Neural crest cell (in vitro differentiated cells): Measurements from ENCODE around the gene CALML5. TPM values are rescaled to one million over a fixed set of nuclear protein-coding genes. Genes with fewer than 3 reads are reported as not detected.
A peak's percentile ranks its signal among the peaks of the same experiment; 100 is the strongest.

Experiments used
- DNase-seq: peaks from one replicate; pipeline ENCODE4 v3.0.0; 2021; ENCODE audit warnings: low read depth, mixed read lengths, low spot score
- H3K27ac Mint-ChIP-seq: one replicate; pipeline ENCODE4 v1.8.0; 2021; ENCODE audit warnings: mild to moderate bottlenecking, mixed read lengths; ENCODE audit not compliant: unreplicated experiment
- H3K27me3 Mint-ChIP-seq: 2 replicates; pipeline ENCODE4 v1.8.0; 2021; ENCODE audit warnings: low read depth, mild to moderate bottlenecking, mixed read lengths
- H3K36me3 Mint-ChIP-seq: 2 replicates; pipeline ENCODE4 v1.8.0; 2021; ENCODE audit warnings: low read depth, mild to moderate bottlenecking, mixed read lengths
- H3K4me1 Mint-ChIP-seq: 2 replicates; pipeline ENCODE4 v1.8.0; 2021; ENCODE audit warnings: mixed read lengths
- H3K4me3 Mint-ChIP-seq: one replicate; pipeline ENCODE4 v1.8.0; 2021; ENCODE audit warnings: mild to moderate bottlenecking, mixed read lengths
- H3K9me3 Mint-ChIP-seq: 2 replicates; pipeline ENCODE4 v1.8.0; 2021; ENCODE audit warnings: mixed read lengths
- CTCF ChIP-seq: fragments of 200-600 bp; sonication (generic); conservative IDR thresholded peaks from 2 replicates; pipeline ENCODE4 v1.5.0; 2021; ENCODE audit warnings: antibody characterized with exemption, mild to moderate bottlenecking
- total RNA-seq: library from RNA; stranded (reverse); gene quantifications from 2 replicates; pipeline ENCODE4 v1.2.1, GENCODE V29; 2021

The CALML5 gene
- total RNA-seq, 1 donor from 2014 or later: not detected

DNA sequence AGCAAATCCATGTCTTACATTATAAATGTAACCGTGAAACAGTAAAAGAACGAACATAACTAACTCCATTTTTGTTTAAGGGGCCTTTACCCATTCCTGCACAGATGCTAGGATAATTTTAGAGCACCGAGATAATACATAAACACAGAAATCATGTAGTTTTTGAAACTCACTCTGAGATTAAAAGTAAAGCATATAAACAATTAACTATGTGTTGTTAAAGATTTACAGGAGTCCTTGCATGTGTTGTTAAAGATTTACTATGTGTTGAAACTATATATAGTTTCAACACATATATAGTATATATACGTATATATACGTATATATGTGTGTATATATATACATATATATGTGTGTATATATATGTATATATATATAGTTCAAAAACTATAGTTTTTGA is 18.2 kb upstream of the CALML5 start:
- no peak for DNase-seq
- H3K9me3 Mint-ChIP-seq: peaks cover 6% of the 10 kb centered on the region
- H3K4me3 Mint-ChIP-seq: no peak overlapping the region
- H3K27me3 Mint-ChIP-seq: no peaks in the 10 kb centered on the region
- H3K36me3 Mint-ChIP-seq: no peaks in the 10 kb centered on the region
- no peak overlapping the region for H3K27ac Mint-ChIP-seq
- H3K4me1 Mint-ChIP-seq: peaks cover 10% of the 10 kb centered on the region
- no peak for TF ChIP-seq CTCF

GRCh38 chr10:5515948-5516761 is 16.8 kb upstream of the CALML5 start:
- Mint-ChIP-seq H3K4me3 (no peak overlapping the region), H3K9me3 (peaks cover 6% of the 10 kb centered on the region), H3K27ac (no peak overlapping the region), H3K36me3 (no peaks in the 10 kb centered on the region), H3K27me3 (no peaks in the 10 kb centered on the region), H3K4me1 (peaks cover 16% of the 10 kb centered on the region)
- DNase-seq: no peak
- TF ChIP-seq CTCF: no peak

DNA sequence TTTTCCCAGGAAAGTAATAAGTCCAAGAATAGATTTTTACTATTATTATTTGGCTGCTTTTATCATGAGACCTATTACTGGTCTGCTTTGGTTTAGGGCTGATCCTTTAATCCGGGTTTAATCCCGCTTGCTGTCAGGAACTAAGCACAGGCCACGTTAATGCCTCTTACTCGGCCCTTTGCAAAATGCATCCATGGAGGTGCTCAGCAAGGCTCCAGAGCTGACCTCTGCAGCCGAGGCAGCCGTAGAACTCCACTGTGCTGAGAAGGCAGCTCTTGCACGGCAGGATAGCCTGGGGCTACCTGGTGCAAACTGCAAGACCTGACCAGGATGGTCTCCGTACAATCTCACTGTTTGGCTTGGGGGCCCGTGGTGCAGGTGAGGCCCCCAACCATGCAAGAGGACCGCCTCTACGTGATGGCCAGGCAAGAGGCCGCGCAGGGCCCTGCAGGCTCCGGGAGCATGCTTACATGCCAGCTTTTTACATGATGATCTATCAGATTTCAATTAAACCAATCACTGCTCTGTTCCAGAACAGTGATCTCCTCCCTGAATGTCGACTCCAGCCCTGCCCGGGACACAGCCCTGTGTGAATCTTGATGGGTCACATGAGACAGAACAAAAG is 15.0 kb upstream of the CALML5 start:
- H3K27me3 Mint-ChIP-seq: no peaks in the 10 kb centered on the region
- no peak overlapping the region for H3K4me3 Mint-ChIP-seq
- no peak for TF ChIP-seq CTCF
- H3K27ac Mint-ChIP-seq: no peak overlapping the region
- DNase-seq: no peak
- no peaks in the 10 kb centered on the region for H3K36me3 Mint-ChIP-seq
- peaks cover 16% of the 10 kb centered on the region for H3K4me1 Mint-ChIP-seq
- H3K9me3 Mint-ChIP-seq: peaks cover 6% of the 10 kb centered on the region

DNA sequence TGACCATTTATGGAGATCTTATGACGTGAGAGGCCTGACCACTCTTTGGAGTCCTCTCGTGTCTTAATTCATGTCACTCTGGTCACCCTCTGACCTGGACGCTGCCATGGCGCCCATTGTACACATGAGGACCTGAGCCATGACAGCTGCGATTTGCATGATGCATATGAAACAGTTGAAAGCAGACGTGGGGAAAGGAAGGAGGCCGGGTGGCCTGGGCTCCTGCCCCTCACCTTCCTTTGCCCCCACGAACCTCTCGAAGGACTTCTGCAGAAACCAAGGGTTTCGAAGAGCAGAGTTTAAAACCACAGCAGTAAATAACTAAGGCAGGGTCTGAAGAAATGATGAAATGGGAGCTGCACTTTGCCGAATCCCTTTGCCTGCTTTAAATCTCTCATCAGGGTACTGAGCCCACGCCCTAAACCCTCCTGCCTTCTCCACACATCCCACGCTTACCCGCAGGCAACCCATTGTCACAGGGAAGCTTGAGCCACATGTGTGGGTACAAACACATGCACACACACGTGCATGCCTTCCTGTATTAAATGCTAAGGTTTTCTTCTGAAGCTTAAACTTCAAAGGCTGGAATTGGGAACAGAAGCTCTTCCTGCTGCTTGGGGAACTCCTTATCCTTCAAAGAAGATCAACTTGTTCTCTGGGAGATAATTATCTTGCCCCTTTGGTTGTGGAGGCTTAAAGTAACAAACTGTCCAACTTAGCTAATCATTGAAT is 13.7 kb upstream of the CALML5 start:
- Mint-ChIP-seq H3K4me3 (no peak overlapping the region), H3K27ac (peak overlapping the region; percentile 32), H3K9me3 (peaks cover 3% of the 10 kb centered on the region), H3K4me1 (peaks cover 16% of the 10 kb centered on the region), H3K36me3 (no peaks in the 10 kb centered on the region), H3K27me3 (no peaks in the 10 kb centered on the region)
- no peak for DNase-seq
- TF ChIP-seq CTCF: no peak

- H3K27ac Mint-ChIP-seq: peak overlapping the region; percentile 5
- no peak for DNase-seq
- no peaks in the 10 kb centered on the region for H3K36me3 Mint-ChIP-seq
- peaks cover 3% of the 10 kb centered on the region for H3K9me3 Mint-ChIP-seq
- TF ChIP-seq CTCF: no peak
- H3K4me3 Mint-ChIP-seq: no peak overlapping the region
- no peaks in the 10 kb centered on the region for H3K27me3 Mint-ChIP-seq
- H3K4me1 Mint-ChIP-seq: peaks cover 16% of the 10 kb centered on the region
These were observed 13.0 kb upstream of the CALML5 start for GRCh38 chr10:5512331-5512730.
